Left lung (tissue), 14 donors: ENCODE measurements around the gene CYP2C19. TPM values are rescaled to one million over a fixed set of nuclear protein-coding genes. Genes with fewer than 3 reads are reported as not detected.

Experiments used
- ATAC-seq: fragments of 200-7000 bp; cut with Tn5 transposase; one replicate; pipeline ENCODE4 v1.9.1; 2020; ENCODE audit warnings: moderate library complexity
- DNase-seq, 4 donors: peaks; one replicate each; pipeline ENCODE4 v3.0.0-alpha.2; 2013 to 2020
- H3K27ac ChIP-seq, 2 donors: fragments of 200-600 bp; sonication (generic) in 1 of 2; one replicate each; pipeline versions ENCODE4 v1.5.0 to v1.8.0; 2020 to 2021
- H3K27me3 ChIP-seq, 2 donors: fragments of 200-600 bp; sonication (generic) in 1 of 2; one replicate each; pipeline versions ENCODE4 v1.5.0 to v1.8.0; 2020 to 2021
- H3K36me3 ChIP-seq, 2 donors: fragments of 200-600 bp; sonication (generic) in 1 of 2; one replicate each; pipeline versions ENCODE4 v1.5.0 to v1.8.0; 2020 to 2021
- H3K4me1 ChIP-seq, 2 donors: fragments of 200-600 bp; one replicate each; pipeline ENCODE4 v1.8.0; 2021
- H3K4me3 ChIP-seq, 2 donors: fragments of 200-600 bp; sonication (generic) in 1 of 2; one replicate each; pipeline versions ENCODE4 v1.5.0 to v1.8.0; 2020 to 2021; ENCODE audit warnings: mild to moderate bottlenecking in 1 of 2
- H3K9me3 ChIP-seq, 2 donors: fragments of 200-600 bp; sonication (generic) in 1 of 2; one replicate each; pipeline versions ENCODE4 v1.5.0 to v1.8.0; 2020 to 2021
- intact Hi-C, 2 donors: fragments of 100-400 bp; cut with DNase I; formaldehyde crosslinking; loops; one replicate each; pipeline versions ENCODE4 v1.11.2 to v1.14.2; 2022
- long read RNA-seq, 12 donors: library from polyadenylated mRNA in 2 of 12; unstranded in 2 of 12; transcript quantifications; one replicate each; pipeline ENCODE4 v2.0.0 and lab custom pipeline, GENCODE V29; 2019 to 2026
- polyA plus RNA-seq, 6 donors: library from polyadenylated mRNA; unstranded; fragments of 120-200 nt; gene quantifications; one replicate each; pipeline ENCODE4 v1.2.1, GENCODE V29; 2013; ENCODE audit not compliant: insufficient read length in 6 of 6
- total RNA-seq, 2 donors: library from RNA; stranded (reverse); fragmentation: NEBNext Ultra II Directional; extraction: Animal tissue kit (Norgen Biotek cat#: 25700); gene quantifications; one replicate each; pipeline ENCODE4 v1.2.1, GENCODE V29; 2021
- TF ChIP-seq, protein P1 (sequence below), 2 donors: fragments of 200-600 bp; sonication (generic) in 1 of 2; IDR thresholded peaks; one replicate each; pipeline versions ENCODE4 v1.5.0 to v1.8.0; 2021; ENCODE audit warnings: antibody characterized with exemption in 2 of 2
- donor health status: DM: no; HTN: yes; CAD: no.
- donor health status: DM: no; HTN: no; CAD: no.

The CYP2C19 gene
- under 1 TPM in 1 of 2 donors, not detected in 1; 0.61 TPM for total RNA-seq
- under 1 TPM in 4 of 6 donors, not detected in 2; 0.11 to 0.17 (median 0.13) TPM for polyA plus RNA-seq
- long read RNA-seq, donor 1, result 0 reads
- long read RNA-seq, donor 2, result 0 reads
- long read RNA-seq, donor 3, result 0 reads
- long read RNA-seq, donor 4, result 0 reads
- long read RNA-seq, donor 5, result 0 reads
- long read RNA-seq, donor 6, result 0 reads
- long read RNA-seq, donor 7, result 0 reads
- long read RNA-seq, donor 8, result 0 reads
- long read RNA-seq, donor 9, result 0 reads
- long read RNA-seq, donor 10, result 0 reads
- long read RNA-seq, donor 11, result 0 reads
- long read RNA-seq, donor 12, result 0 reads

GRCh38 chr10:94762393-94762792 is at the start of gene CYP2C19:
Gene CYP2C19 (plus strand): TSS chr10:94762681. CDS start chr10:94762706, 25 bp downstream.
- ATAC-seq, result no peak
- H3K4me1 ChIP-seq, result no peaks in the 10 kb centered on the region
- no peak within 1 kb of the TSS for H3K27ac ChIP-seq
- no peaks in the 10 kb centered on the region for H3K36me3 ChIP-seq
- intact Hi-C loops, result no loop called here
- peaks cover 0 to 2% of the 10 kb centered on the region in 2 donors for H3K9me3 ChIP-seq
- TF ChIP-seq, protein P1, sequence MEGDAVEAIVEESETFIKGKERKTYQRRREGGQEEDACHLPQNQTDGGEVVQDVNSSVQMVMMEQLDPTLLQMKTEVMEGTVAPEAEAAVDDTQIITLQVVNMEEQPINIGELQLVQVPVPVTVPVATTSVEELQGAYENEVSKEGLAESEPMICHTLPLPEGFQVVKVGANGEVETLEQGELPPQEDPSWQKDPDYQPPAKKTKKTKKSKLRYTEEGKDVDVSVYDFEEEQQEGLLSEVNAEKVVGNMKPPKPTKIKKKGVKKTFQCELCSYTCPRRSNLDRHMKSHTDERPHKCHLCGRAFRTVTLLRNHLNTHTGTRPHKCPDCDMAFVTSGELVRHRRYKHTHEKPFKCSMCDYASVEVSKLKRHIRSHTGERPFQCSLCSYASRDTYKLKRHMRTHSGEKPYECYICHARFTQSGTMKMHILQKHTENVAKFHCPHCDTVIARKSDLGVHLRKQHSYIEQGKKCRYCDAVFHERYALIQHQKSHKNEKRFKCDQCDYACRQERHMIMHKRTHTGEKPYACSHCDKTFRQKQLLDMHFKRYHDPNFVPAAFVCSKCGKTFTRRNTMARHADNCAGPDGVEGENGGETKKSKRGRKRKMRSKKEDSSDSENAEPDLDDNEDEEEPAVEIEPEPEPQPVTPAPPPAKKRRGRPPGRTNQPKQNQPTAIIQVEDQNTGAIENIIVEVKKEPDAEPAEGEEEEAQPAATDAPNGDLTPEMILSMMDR (IDR thresholded peaks at IDR 0.05), result no peak
- no peaks in the 10 kb centered on the region for H3K27me3 ChIP-seq
- no peak within 1 kb of the TSS for H3K4me3 ChIP-seq
- DNase-seq, result no peak

DNA sequence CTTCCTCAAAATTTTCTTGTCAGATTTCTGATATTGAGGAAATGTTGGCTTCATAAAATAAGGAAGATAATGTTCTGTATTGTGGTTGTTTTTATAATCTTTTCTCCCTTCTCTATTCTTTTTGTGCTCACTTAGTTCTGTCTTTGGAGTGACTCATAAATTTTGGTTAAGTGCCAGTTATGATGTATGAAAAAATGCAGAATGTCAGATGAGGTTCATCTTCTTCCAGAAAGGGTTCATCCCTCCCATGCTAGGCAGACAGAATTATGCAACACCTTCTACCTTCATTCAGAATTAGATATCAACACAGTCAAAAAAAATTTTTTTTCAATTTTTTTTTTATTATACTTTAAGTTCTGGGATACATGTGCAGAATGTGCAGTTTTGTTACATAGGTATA is 36.6 kb upstream of the CYP2C19 start:
- no peak for ATAC-seq
- Histone ChIP-seq H3K9me3 (no peaks in the 10 kb centered on the region), H3K27me3 (no peaks in the 10 kb centered on the region), H3K4me3 (no peak overlapping the region), H3K4me1 (no peaks in the 10 kb centered on the region), H3K36me3 (no peaks in the 10 kb centered on the region), H3K27ac (no peak overlapping the region)
- TF ChIP-seq, protein P1 (IDR thresholded peaks at IDR 0.05), result no peak
- intact Hi-C loops, result no loop called here
- no peak for DNase-seq

- ATAC-seq (no peak), DNase-seq (no peak)
- no peaks in the 10 kb centered on the region for H3K4me1 ChIP-seq
- H3K27me3 ChIP-seq, result no peaks in the 10 kb centered on the region
- H3K27ac ChIP-seq, result no peak overlapping the region
- peaks cover 0 to 7% of the 10 kb centered on the region in 2 donors for H3K9me3 ChIP-seq
- TF ChIP-seq, protein P1 (IDR thresholded peaks at IDR 0.05), result no peak
- intact Hi-C loops, result no loop called here
- H3K36me3 ChIP-seq, result no peaks in the 10 kb centered on the region
- H3K4me3 ChIP-seq, result no peak overlapping the region
Observed at GRCh38 chr10:94735197-94735596, 27.3 kb upstream of the CYP2C19 start.

DNA sequence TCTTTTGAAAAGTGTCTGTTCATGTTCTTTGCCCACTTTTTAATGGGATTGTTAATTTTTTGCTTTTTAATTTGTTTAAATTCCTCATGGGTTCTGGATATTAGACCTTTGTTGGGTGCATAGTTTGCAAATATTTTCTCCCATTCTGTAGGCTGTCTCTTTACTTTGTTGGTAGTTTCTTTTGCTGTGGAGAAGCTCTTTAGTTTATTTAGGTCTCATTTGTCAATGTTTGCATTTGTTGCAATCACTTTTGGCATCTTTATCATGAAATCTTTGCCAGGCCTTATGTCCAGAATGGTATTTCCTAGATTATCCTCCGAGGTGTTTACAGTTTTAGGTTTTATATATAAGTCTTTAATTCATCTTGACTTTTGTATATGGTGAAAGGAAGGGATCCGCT is 23.9 kb upstream of the CYP2C19 start:
- Histone ChIP-seq H3K27me3 (no peaks in the 10 kb centered on the region), H3K4me1 (no peaks in the 10 kb centered on the region), H3K9me3 (peaks cover 0 to 22% of the 10 kb centered on the region in 2 donors), H3K36me3 (no peaks in the 10 kb centered on the region), H3K27ac (no peak overlapping the region), H3K4me3 (no peak overlapping the region)
- TF ChIP-seq, protein P1 (IDR thresholded peaks at IDR 0.05), result no peak
- ATAC-seq, result no peak
- intact Hi-C loops, result no loop called here
- DNase-seq, result no peak

DNA sequence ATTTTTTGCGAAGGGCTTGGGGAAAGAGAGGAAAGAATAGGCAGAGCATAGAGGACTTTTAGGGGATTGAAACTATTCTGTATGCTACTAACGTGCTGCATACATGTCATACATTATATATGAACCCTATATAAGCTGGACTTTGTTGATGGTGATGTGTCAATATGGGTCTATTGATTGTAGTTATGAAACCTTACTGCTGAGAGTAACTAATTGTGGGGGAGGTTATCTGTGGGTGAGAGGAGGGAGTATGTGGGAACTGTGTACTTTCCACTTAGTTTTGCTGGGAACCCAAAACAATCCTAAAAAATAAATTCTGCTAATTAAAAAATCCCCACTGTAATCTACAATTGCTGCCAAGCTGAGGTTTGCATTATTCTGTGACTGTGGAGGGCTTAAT is 15.3 kb upstream of the CYP2C19 start:
- DNase-seq (no peak), ATAC-seq (no peak)
- intact Hi-C loops, result no loop called here
- TF ChIP-seq, protein P1 (IDR thresholded peaks at IDR 0.05), result no peak
- no peaks in the 10 kb centered on the region for H3K4me1 ChIP-seq
- no peaks in the 10 kb centered on the region for H3K36me3 ChIP-seq
- no peak overlapping the region for H3K27ac ChIP-seq
- H3K27me3 ChIP-seq, result no peaks in the 10 kb centered on the region
- no peak overlapping the region for H3K4me3 ChIP-seq
- H3K9me3 ChIP-seq, result peaks cover 0 to 8% of the 10 kb centered on the region in 2 donors
